Esophagus (tissue), 2 donors: ENCODE results near the gene DOCK1. TPM values are rescaled to one million over a fixed set of nuclear protein-coding genes. Genes with fewer than 3 reads are reported as not detected.

ENCODE experiments used
- H3K27ac ChIP-seq, 2 donors: one replicate each; pipeline ENCODE4 v1.5.1; 2013; ENCODE audit warnings: low read depth in 2 of 2, mild to moderate bottlenecking in 2 of 2, inconsistent platforms in 1 of 2, low read length in 1 of 2, moderate library complexity in 1 of 2
- H3K27me3 ChIP-seq, 2 donors: one replicate each; pipeline ENCODE4 v1.6.1; 2013; ENCODE audit warnings: low read length in 2 of 2, control low read depth in 1 of 2, mild to moderate bottlenecking in 1 of 2; ENCODE audit not compliant: insufficient read depth in 2 of 2, control insufficient read depth in 1 of 2
- H3K36me3 ChIP-seq, 2 donors: one replicate each; pipeline ENCODE4 v1.6.1; 2013; ENCODE audit warnings: low read length in 1 of 2; ENCODE audit not compliant: control insufficient read depth in 2 of 2, insufficient read depth in 2 of 2
- H3K4me1 ChIP-seq, 2 donors: one replicate each; pipeline ENCODE4 v1.6.1; 2013; ENCODE audit warnings: low read length in 1 of 2; ENCODE audit not compliant: control insufficient read depth in 2 of 2, insufficient read depth in 2 of 2
- H3K4me3 ChIP-seq, 2 donors: one replicate each; pipeline ENCODE4 v1.5.1; 2013; ENCODE audit warnings: low read length in 2 of 2, mild to moderate bottlenecking in 2 of 2, low read depth in 1 of 2, moderate library complexity in 1 of 2
- H3K9me3 ChIP-seq, 2 donors: one replicate each; pipeline ENCODE4 v1.6.1; 2013; ENCODE audit warnings: mild to moderate bottlenecking in 2 of 2, low read depth in 1 of 2, low read length in 1 of 2, moderate library complexity in 1 of 2; ENCODE audit not compliant: control insufficient read depth in 2 of 2, insufficient read depth in 1 of 2
- WGBS, 2 donors: extraction: QIAGEN DNeasy Blood & Tissue Kit; methylation state at CpG; one replicate each; pipeline ENCODE4 v1.1.7; 2013; 5-methylcytosine and 5-hydroxymethylcytosine counted together
- polyA plus RNA-seq, 2 donors: library from polyadenylated mRNA; stranded (reverse); fragments of 200-250 nt; gene quantifications; one replicate each; pipeline ENCODE4 v1.2.3, GENCODE V29; 2013
- donor health status: healthy with polysubstance abuse.
- donor health status: Bipolar disorder and iron deficiency.

Gene DOCK1
- polyA plus RNA-seq, 2 donors = 11.4 to 17.5 TPM

- Histone ChIP-seq H3K4me3 (no peak overlapping the region), H3K27me3 (no peaks in the 10 kb centered on the region), H3K36me3 (peaks cover 0 to 2% of the 10 kb centered on the region in 2 donors), H3K4me1 (peaks cover 3 to 6% of the 10 kb centered on the region in 2 donors), H3K27ac (no peak overlapping the region), H3K9me3 (no peaks in the 10 kb centered on the region)
- 78 to 88% methylated on average over 13 of the region's 13 CpGs for WGBS, 2 donors
These were observed 14.2 kb downstream of the DOCK1 start for GRCh38 chr10:126919426-126919825.

GRCh38 chr10:126921162-126921561 lies 15.9 kb downstream of the DOCK1 start:
- Histone ChIP-seq H3K9me3 (no peaks in the 10 kb centered on the region), H3K36me3 (peaks cover 0 to 2% of the 10 kb centered on the region in 2 donors), H3K27ac (no peak overlapping the region), H3K27me3 (no peaks in the 10 kb centered on the region), H3K4me3 (no peak overlapping the region), H3K4me1 (peaks cover 3 to 6% of the 10 kb centered on the region in 2 donors)
- 94 to 95% methylated on average over 4 of the region's 4 CpGs for WGBS, 2 donors

GRCh38 chr10:126921974-126922525 lies 16.8 kb downstream of the DOCK1 start:
- H3K4me1 ChIP-seq = peaks cover 3 to 6% of the 10 kb centered on the region in 2 donors
- H3K27me3 ChIP-seq = no peaks in the 10 kb centered on the region
- peaks cover 0 to 2% of the 10 kb centered on the region in 2 donors for H3K36me3 ChIP-seq
- 77 to 80% methylated on average over 4 of the region's 4 CpGs for WGBS, 2 donors
- H3K27ac ChIP-seq = no peak overlapping the region
- no peak overlapping the region for H3K4me3 ChIP-seq
- no peaks in the 10 kb centered on the region for H3K9me3 ChIP-seq

- Histone ChIP-seq H3K36me3 (peaks cover 6 to 11% of the 10 kb centered on the region in 2 donors), H3K27ac (no peak overlapping the region), H3K4me3 (no peak overlapping the region), H3K4me1 (no peaks in the 10 kb centered on the region), H3K27me3 (no peaks in the 10 kb centered on the region), H3K9me3 (peaks cover 0 to 1% of the 10 kb centered on the region in 2 donors)
- 40 to 44% methylated on average over 6 of the region's 6 CpGs for WGBS, 2 donors
These were observed 19.1 kb downstream of the DOCK1 start for GRCh38 chr10:126924180-126924914.

GRCh38 chr10:126924915-126925300 lies 19.7 kb downstream of the DOCK1 start:
- Histone ChIP-seq H3K4me1 (no peaks in the 10 kb centered on the region), H3K36me3 (peaks cover 6 to 9% of the 10 kb centered on the region in 2 donors), H3K27ac (no peak overlapping the region), H3K9me3 (peaks cover 0 to 2% of the 10 kb centered on the region in 2 donors), H3K27me3 (no peaks in the 10 kb centered on the region), H3K4me3 (no peak overlapping the region)
- WGBS, 2 donors = 31 to 42% methylated on average over 3 of the region's 3 CpGs

GRCh38 chr10:126926568-126926967 lies 21.3 kb downstream of the DOCK1 start:
- Histone ChIP-seq H3K36me3 (peaks cover 6 to 9% of the 10 kb centered on the region in 2 donors), H3K4me1 (peaks cover 0 to 6% of the 10 kb centered on the region in 2 donors), H3K9me3 (peaks cover 0 to 2% of the 10 kb centered on the region in 2 donors), H3K27me3 (no peaks in the 10 kb centered on the region), H3K27ac (no peak overlapping the region), H3K4me3 (no peak overlapping the region)
- WGBS, 2 donors = 83 to 85% methylated on average over 8 of the region's 8 CpGs

- Histone ChIP-seq H3K9me3 (peaks cover 0 to 2% of the 10 kb centered on the region in 2 donors), H3K27ac (no peak overlapping the region), H3K4me3 (no peak overlapping the region), H3K4me1 (peaks cover 0 to 6% of the 10 kb centered on the region in 2 donors), H3K36me3 (peaks cover 6 to 9% of the 10 kb centered on the region in 2 donors), H3K27me3 (no peaks in the 10 kb centered on the region)
- 94 to 96% methylated on average over 13 of the region's 13 CpGs for WGBS, 2 donors
These were observed 22.6 kb downstream of the DOCK1 start for GRCh38 chr10:126927799-126928198.

- WGBS, 2 donors = 91 to 93% methylated on average over 7 of the region's 7 CpGs
- Histone ChIP-seq H3K4me1 (peaks cover 0 to 6% of the 10 kb centered on the region in 2 donors), H3K9me3 (peaks cover 0 to 2% of the 10 kb centered on the region in 2 donors)
These were observed 23.0 kb downstream of the DOCK1 start for GRCh38 chr10:126928274-126928673.

GRCh38 chr10:126929391-126929790 lies 24.2 kb downstream of the DOCK1 start:
- 87 to 89% methylated on average over 8 of the region's 8 CpGs for WGBS, 2 donors
- peaks cover 6 to 9% of the 10 kb centered on the region in 2 donors for H3K36me3 ChIP-seq

More at GRCh38 chr10:126928274-126928673, 23.0 kb downstream of the DOCK1 start:
- no peaks in the 10 kb centered on the region for H3K27me3 ChIP-seq
- H3K4me3 ChIP-seq = no peak overlapping the region
- H3K27ac ChIP-seq = no peak overlapping the region
- peaks cover 6 to 9% of the 10 kb centered on the region in 2 donors for H3K36me3 ChIP-seq

More at GRCh38 chr10:126929391-126929790, 24.2 kb downstream of the DOCK1 start:
- peaks cover 0 to 6% of the 10 kb centered on the region in 2 donors for H3K4me1 ChIP-seq
- no peaks in the 10 kb centered on the region for H3K27me3 ChIP-seq
- H3K27ac ChIP-seq = no peak overlapping the region
- H3K9me3 ChIP-seq = peaks cover 0 to 2% of the 10 kb centered on the region in 2 donors
- H3K4me3 ChIP-seq = no peak overlapping the region
